SU-DHL-6 (cell line): ENCODE data around the gene DNASE1L1.

Experiments
- H2AFZ ChIP-seq: fragments of 200-600 bp; sonication (generic); 2 replicates; pipeline ENCODE4 v1.6.1; 2014; ENCODE audit warnings: low read depth, mild to moderate bottlenecking, moderate library complexity, mixed read lengths, antibody characterized with exemption, low read length; ENCODE audit not compliant: severe bottlenecking
- H3F3A ChIP-seq: fragments of 200-600 bp; shearing (Covaris generic); 2 replicates; pipeline ENCODE4 v1.6.0; 2016; ENCODE audit warnings: antibody characterized with exemption, mild to moderate bottlenecking; ENCODE audit not compliant: insufficient read depth
- H3K27ac ChIP-seq: fragments of 200-600 bp; sonication (generic); 2 replicates; pipeline ENCODE4 v1.5.1; 2016; ENCODE audit warnings: low read depth, mild to moderate bottlenecking, low read length, moderate library complexity, mixed read lengths
- H3K27me3 ChIP-seq: fragments of 200-600 bp; sonication (generic), shearing (Covaris generic); 2 replicates; pipeline ENCODE4 v1.6.0; 2014; ENCODE audit warnings: mild to moderate bottlenecking, low read length
- H3K36me3 ChIP-seq: fragments of 200-600 bp; sonication (generic); 2 replicates; pipeline ENCODE4 v1.6.1; 2014; ENCODE audit warnings: mild to moderate bottlenecking, low read length, mixed read lengths
- H3K4me2 ChIP-seq: fragments of 300-600, 200-600 bp; shearing (Covaris generic), sonication (generic); 2 replicates; pipeline ENCODE4 v1.6.0; 2014; ENCODE audit warnings: low read length, low read depth, mild to moderate bottlenecking; ENCODE audit not compliant: poor library complexity, severe bottlenecking
- H3K4me3 ChIP-seq: fragments of 200-600 bp; sonication (generic); 2 replicates; pipeline ENCODE4 v1.5.1; 2014; ENCODE audit warnings: antibody characterized with exemption, low read length, mild to moderate bottlenecking, mixed read lengths; ENCODE audit not compliant: insufficient read depth, poor library complexity, severe bottlenecking
- H3K79me2 ChIP-seq: fragments of 200-600 bp; sonication (generic); 2 replicates; pipeline ENCODE4 v1.6.1; 2014; ENCODE audit warnings: mild to moderate bottlenecking, low read length, moderate library complexity; ENCODE audit not compliant: insufficient read depth
- H3K9ac ChIP-seq: fragments of 200-600 bp; sonication (generic); 2 replicates; pipeline ENCODE4 v1.7.0; 2014; ENCODE audit warnings: mild to moderate bottlenecking, low read length
- H3K9me2 ChIP-seq: fragments of 200-600 bp; sonication (generic); replicated peaks from 2 replicates; pipeline ENCODE4 v1.6.1; 2014; ENCODE audit warnings: low read length; ENCODE audit not compliant: insufficient read depth
- H3K9me3 ChIP-seq: fragments of 200-600 bp; sonication (generic); 2 replicates; pipeline ENCODE4 v1.6.1; 2014; ENCODE audit warnings: low read length, mixed read lengths; ENCODE audit not compliant: insufficient read depth
- H4K20me1 ChIP-seq: fragments of 200-600 bp; sonication (generic); 2 replicates; pipeline ENCODE4 v1.6.1; 2014; ENCODE audit warnings: low read depth, mild to moderate bottlenecking, antibody characterized with exemption, low read length, moderate library complexity, mixed read lengths
- CTCF ChIP-seq: fragments of 200-600 bp; sonication (generic); IDR thresholded peaks from one replicate; pipeline ENCODE4 v1.5.1; 2017; ENCODE audit warnings: antibody characterized with exemption, mild to moderate bottlenecking, low read length, moderate library complexity; ENCODE audit not compliant: insufficient read depth, poor library complexity, severe bottlenecking
- EZH2phosphoT487 ChIP-seq: fragments of 200-600 bp; sonication (generic), shearing (Covaris generic); conservative IDR thresholded peaks from 2 replicates; pipeline ENCODE4 v1.6.1; 2018; ENCODE audit warnings: mild to moderate bottlenecking, antibody characterized with exemption, low read length, moderate library complexity, mixed read lengths

The DNASE1L1 gene

GRCh38 chrX:154358829-154359228 lies 50.2 kb downstream of the DNASE1L1 start:
- Histone ChIP-seq H3K36me3 (no peaks in the 10 kb centered on the region), H3K79me2 (no peaks in the 10 kb centered on the region), H3K9me3 (no peaks in the 10 kb centered on the region)

GRCh38 chrX:154358011-154358410 lies 51.0 kb downstream of the DNASE1L1 start:
- H3K4me3 ChIP-seq, result no peak overlapping the region
- H3K9ac ChIP-seq, result no peak overlapping the region
- H3K4me2 ChIP-seq, result no peak overlapping the region
- H4K20me1 ChIP-seq, result no peaks in the 10 kb centered on the region
- H3K79me2 ChIP-seq, result no peaks in the 10 kb centered on the region
- no peaks in the 10 kb centered on the region for H3K27me3 ChIP-seq
- H3F3A ChIP-seq, result no peaks in the 10 kb centered on the region
- H2AFZ ChIP-seq, result no peak overlapping the region
- no peaks in the 10 kb centered on the region for H3K36me3 ChIP-seq
- no peaks in the 10 kb centered on the region for H3K9me3 ChIP-seq
- no peak overlapping the region for H3K27ac ChIP-seq
- TF ChIP-seq EZH2phosphoT487, result no peak
- no peak for TF ChIP-seq CTCF
- no peaks in the 10 kb centered on the region for H3K9me2 ChIP-seq

More at GRCh38 chrX:154358829-154359228, 50.2 kb downstream of the DNASE1L1 start:
- Histone ChIP-seq H3K4me3 (no peak overlapping the region), H2AFZ (no peak overlapping the region), H4K20me1 (no peaks in the 10 kb centered on the region), H3F3A (no peaks in the 10 kb centered on the region), H3K4me2 (no peak overlapping the region), H3K27ac (no peak overlapping the region), H3K9ac (no peak overlapping the region), H3K9me2 (no peaks in the 10 kb centered on the region), H3K27me3 (no peaks in the 10 kb centered on the region)
- TF ChIP-seq EZH2phosphoT487 (no peak), CTCF (no peak)

GRCh38 chrX:154357205-154357604 lies 51.8 kb downstream of the DNASE1L1 start:
- H3K4me3 ChIP-seq, result no peak overlapping the region
- H3K4me2 ChIP-seq, result no peak overlapping the region
- H3K9me2 ChIP-seq, result no peaks in the 10 kb centered on the region
- H4K20me1 ChIP-seq, result no peaks in the 10 kb centered on the region
- no peaks in the 10 kb centered on the region for H3F3A ChIP-seq
- H3K36me3 ChIP-seq, result no peaks in the 10 kb centered on the region
- no peak for TF ChIP-seq EZH2phosphoT487
- TF ChIP-seq CTCF, result no peak
- no peaks in the 10 kb centered on the region for H3K79me2 ChIP-seq
- no peaks in the 10 kb centered on the region for H3K9me3 ChIP-seq
- no peak overlapping the region for H2AFZ ChIP-seq
- H3K27ac ChIP-seq, result no peak overlapping the region
- H3K9ac ChIP-seq, result no peak overlapping the region
- H3K27me3 ChIP-seq, result no peaks in the 10 kb centered on the region

- Histone ChIP-seq H3K79me2 (no peaks in the 10 kb centered on the region), H3F3A (no peaks in the 10 kb centered on the region), H4K20me1 (no peaks in the 10 kb centered on the region), H3K9me2 (no peaks in the 10 kb centered on the region), H3K9ac (no peak overlapping the region), H3K27me3 (no peaks in the 10 kb centered on the region), H3K36me3 (no peaks in the 10 kb centered on the region), H3K9me3 (no peaks in the 10 kb centered on the region), H3K27ac (no peak overlapping the region), H3K4me3 (no peak overlapping the region), H3K4me2 (no peak overlapping the region), H2AFZ (no peak overlapping the region)
- TF ChIP-seq CTCF (no peak), EZH2phosphoT487 (no peak)
Observed at GRCh38 chrX:154356596-154356995, 52.5 kb downstream of the DNASE1L1 start.
